ENCODE data around the gene DNAJC13. TPM values are rescaled to one million over a fixed set of nuclear protein-coding genes. Genes with fewer than 3 reads are reported as not detected.
A peak's percentile ranks its signal among the peaks of the same experiment; 100 is the strongest.
"Not testable (repeated sequence)": the region's sequence is repeated elsewhere in the genome, so short reads cannot be mapped to it uniquely, and the experiment has no call there.

Gene DNAJC13
- polyA plus RNA-seq, 3 donors = 18.7 to 32.3 (median 20.8) TPM

GRCh38 chr3:132386259-132386658, 31.0 kb upstream of the DNAJC13 start:
- no peak overlapping the region for H3K4me2 ChIP-seq (replicated peaks; ENCODE audit: extremely low read depth, low read length, poor library complexity, severe bottlenecking)
- intact Hi-C loops (cut with micrococcal nuclease) = no loop called here
- Mint-ChIP-seq H3K36me3 (peaks cover 4 to 5% of the 10 kb centered on the region in 2 donors), H3K4me1 (peaks cover 6% of the 10 kb centered on the region), H3K27ac (peak overlapping the region in 1 of 7 donors; percentile 24), H3K4me3 (no peak overlapping the region), H3K9me3 (peaks cover 3 to 10% (median 4%) of the 10 kb centered on the region in 7 donors), H3K27me3 (ENCODE audit: low read depth in 3 of 3) (no peaks in the 10 kb centered on the region)
- H3K27me3 ChIP-seq (ENCODE audit: control insufficient read depth in 2 of 2, insufficient read depth in 2 of 2, low read length in 2 of 2) = no peaks in the 10 kb centered on the region
- H3K4me1 ChIP-seq (ENCODE audit: control insufficient read depth in 1 of 2, insufficient read depth in 2 of 2, low read length in 2 of 2) = no peaks in the 10 kb centered on the region
- WGBS (ENCODE audit: insufficient coverage) = 92% methylated on average over 7 of the region's 8 CpGs
- TF ChIP-seq, protein P1, sequence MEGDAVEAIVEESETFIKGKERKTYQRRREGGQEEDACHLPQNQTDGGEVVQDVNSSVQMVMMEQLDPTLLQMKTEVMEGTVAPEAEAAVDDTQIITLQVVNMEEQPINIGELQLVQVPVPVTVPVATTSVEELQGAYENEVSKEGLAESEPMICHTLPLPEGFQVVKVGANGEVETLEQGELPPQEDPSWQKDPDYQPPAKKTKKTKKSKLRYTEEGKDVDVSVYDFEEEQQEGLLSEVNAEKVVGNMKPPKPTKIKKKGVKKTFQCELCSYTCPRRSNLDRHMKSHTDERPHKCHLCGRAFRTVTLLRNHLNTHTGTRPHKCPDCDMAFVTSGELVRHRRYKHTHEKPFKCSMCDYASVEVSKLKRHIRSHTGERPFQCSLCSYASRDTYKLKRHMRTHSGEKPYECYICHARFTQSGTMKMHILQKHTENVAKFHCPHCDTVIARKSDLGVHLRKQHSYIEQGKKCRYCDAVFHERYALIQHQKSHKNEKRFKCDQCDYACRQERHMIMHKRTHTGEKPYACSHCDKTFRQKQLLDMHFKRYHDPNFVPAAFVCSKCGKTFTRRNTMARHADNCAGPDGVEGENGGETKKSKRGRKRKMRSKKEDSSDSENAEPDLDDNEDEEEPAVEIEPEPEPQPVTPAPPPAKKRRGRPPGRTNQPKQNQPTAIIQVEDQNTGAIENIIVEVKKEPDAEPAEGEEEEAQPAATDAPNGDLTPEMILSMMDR (IDR thresholded peaks at IDR 0.05) = no peak
- no peak overlapping the region for H3K27ac ChIP-seq (ENCODE audit: low read depth in 1 of 2, low read length in 2 of 2)
- no peak for DNase-seq
- H3K36me3 ChIP-seq (replicated peaks in 1 of 2; ENCODE audit: control insufficient read depth in 1 of 2, insufficient read depth in 2 of 2, low read length in 2 of 2) = peaks cover 0 to 3% of the 10 kb centered on the region in 2 donors
- H4K20me1 ChIP-seq (ENCODE audit: insufficient read depth, low read length) = no peaks in the 10 kb centered on the region
- no peak overlapping the region for H3K9ac ChIP-seq (ENCODE audit: insufficient read depth, low read length, poor library complexity, severe bottlenecking)
- H2AFZ ChIP-seq (ENCODE audit: insufficient read depth, low read depth, low read length, poor library complexity, severe bottlenecking) = no peak overlapping the region
- no peaks in the 10 kb centered on the region for H3K79me2 ChIP-seq (ENCODE audit: insufficient read depth, low read length)
- peaks cover 0 to 11% of the 10 kb centered on the region in 2 donors for H3K9me3 ChIP-seq (replicated peaks in 1 of 2; ENCODE audit: control insufficient read depth in 1 of 2, insufficient read depth in 1 of 2, low read length in 2 of 2)
- H3K4me3 ChIP-seq (replicated peaks in 1 of 3; ENCODE audit: low read depth in 2 of 3, low read length in 3 of 3) = no peak overlapping the region

GRCh38 chr3:132392675-132393074, 24.6 kb upstream of the DNAJC13 start:
- Mint-ChIP-seq H3K9me3 (peaks cover 7 to 13% (median 12%) of the 10 kb centered on the region in 7 donors), H3K27ac (peak overlapping the region in 1 of 7 donors; percentile 43)
- H3K9me3 ChIP-seq (replicated peaks in 1 of 2; ENCODE audit: control insufficient read depth in 1 of 2, insufficient read depth in 1 of 2, low read length in 2 of 2); H3K4me1 Mint-ChIP-seq; H2AFZ ChIP-seq (ENCODE audit: insufficient read depth, low read depth, low read length, poor library complexity, severe bottlenecking); H3K27me3 ChIP-seq (ENCODE audit: control insufficient read depth in 2 of 2, insufficient read depth in 2 of 2, low read length in 2 of 2); H4K20me1 ChIP-seq (ENCODE audit: insufficient read depth, low read length); intact Hi-C loops (cut with micrococcal nuclease); H3K79me2 ChIP-seq (ENCODE audit: insufficient read depth, low read length); H3K27ac ChIP-seq (ENCODE audit: low read depth in 1 of 2, low read length in 2 of 2); H3K4me3 Mint-ChIP-seq; DNase-seq; H3K36me3 Mint-ChIP-seq; H3K4me2 ChIP-seq (replicated peaks; ENCODE audit: extremely low read depth, low read length, poor library complexity, severe bottlenecking); H3K36me3 ChIP-seq (replicated peaks in 1 of 2; ENCODE audit: control insufficient read depth in 1 of 2, insufficient read depth in 2 of 2, low read length in 2 of 2); H3K27me3 Mint-ChIP-seq (ENCODE audit: low read depth in 3 of 3); H3K9ac ChIP-seq (ENCODE audit: insufficient read depth, low read length, poor library complexity, severe bottlenecking); H3K4me1 ChIP-seq (ENCODE audit: control insufficient read depth in 1 of 2, insufficient read depth in 2 of 2, low read length in 2 of 2); H3K4me3 ChIP-seq (replicated peaks in 1 of 3; ENCODE audit: low read depth in 2 of 3, low read length in 3 of 3): not testable (repeated sequence)
- WGBS (ENCODE audit: insufficient coverage) = no CpG with 5 or more reads among the region's 1 CpG
